ENCODE measurements around the gene ALK.

DNA sequence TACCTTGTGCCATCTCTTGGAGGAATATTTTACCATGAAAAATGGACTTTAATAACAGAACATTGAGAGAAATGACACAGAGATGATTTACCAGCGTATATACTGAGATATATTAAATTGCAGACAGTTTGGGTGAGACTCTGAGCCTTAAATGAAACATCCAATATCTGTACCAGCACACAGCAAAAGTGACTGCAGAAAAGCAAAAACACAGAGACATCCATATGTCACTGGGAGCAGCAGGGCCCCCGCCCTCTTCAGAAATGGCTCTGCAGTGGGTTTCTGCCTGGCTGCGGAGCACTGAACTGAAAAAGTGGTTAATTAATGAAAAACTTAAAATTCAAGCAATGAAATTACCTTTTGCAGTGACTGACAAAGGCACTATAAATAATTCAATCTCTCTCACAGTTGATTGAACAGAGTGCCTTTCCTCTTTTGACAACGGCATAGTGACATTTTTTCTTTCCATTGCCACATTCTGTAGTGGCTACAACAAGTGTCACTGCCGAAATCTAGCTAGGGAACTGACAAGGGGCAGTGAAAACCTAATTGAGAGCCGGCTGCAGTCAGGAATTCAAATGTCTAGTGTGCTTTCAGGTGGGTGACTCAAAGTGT lies 353.4 kb downstream of the ALK start:
- TF ChIP-seq, protein P1, sequence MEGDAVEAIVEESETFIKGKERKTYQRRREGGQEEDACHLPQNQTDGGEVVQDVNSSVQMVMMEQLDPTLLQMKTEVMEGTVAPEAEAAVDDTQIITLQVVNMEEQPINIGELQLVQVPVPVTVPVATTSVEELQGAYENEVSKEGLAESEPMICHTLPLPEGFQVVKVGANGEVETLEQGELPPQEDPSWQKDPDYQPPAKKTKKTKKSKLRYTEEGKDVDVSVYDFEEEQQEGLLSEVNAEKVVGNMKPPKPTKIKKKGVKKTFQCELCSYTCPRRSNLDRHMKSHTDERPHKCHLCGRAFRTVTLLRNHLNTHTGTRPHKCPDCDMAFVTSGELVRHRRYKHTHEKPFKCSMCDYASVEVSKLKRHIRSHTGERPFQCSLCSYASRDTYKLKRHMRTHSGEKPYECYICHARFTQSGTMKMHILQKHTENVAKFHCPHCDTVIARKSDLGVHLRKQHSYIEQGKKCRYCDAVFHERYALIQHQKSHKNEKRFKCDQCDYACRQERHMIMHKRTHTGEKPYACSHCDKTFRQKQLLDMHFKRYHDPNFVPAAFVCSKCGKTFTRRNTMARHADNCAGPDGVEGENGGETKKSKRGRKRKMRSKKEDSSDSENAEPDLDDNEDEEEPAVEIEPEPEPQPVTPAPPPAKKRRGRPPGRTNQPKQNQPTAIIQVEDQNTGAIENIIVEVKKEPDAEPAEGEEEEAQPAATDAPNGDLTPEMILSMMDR (IDR thresholded peaks at IDR 0.05): no peak
- no peak for TF ChIP-seq POLR2A (IDR thresholded peaks at IDR 0.05)
